Body of pancreas (tissue), 4 donors: ENCODE data around the gene PDE11A. TPM values are rescaled to one million over a fixed set of nuclear protein-coding genes. Genes with fewer than 3 reads are reported as not detected.

Source experiments
- ATAC-seq: fragments of 150-250 bp; one replicate; pipeline ENCODE4 v1.9.1; 2016
- DNase-seq, 4 donors: peaks; one replicate each; pipeline ENCODE4 v3.0.0-alpha.2; 2019
- H3K27ac ChIP-seq, 4 donors: fragments of 200-600 bp; sonication (generic); 1 replicate in 3 of 4; 2 replicates in 1 of 4; pipeline versions ENCODE4 v1.5.1 to v1.6.1; 2016 to 2019; ENCODE audit warnings: mild to moderate bottlenecking in 1 of 4, mixed read lengths in 1 of 4, moderate library complexity in 1 of 4
- H3K27me3 ChIP-seq, 2 donors: fragments of 200-600 bp; sonication (generic); one replicate each; pipeline ENCODE4 v1.6.0; 2016; ENCODE audit warnings: mild to moderate bottlenecking in 1 of 2
- H3K36me3 ChIP-seq, 2 donors: fragments of 200-600 bp; sonication (generic); replicated peaks in 1 of 2; 2 replicates each; pipeline ENCODE4 v1.5.1; 2016; ENCODE audit warnings: low read depth in 2 of 2; ENCODE audit not compliant: insufficient read depth in 1 of 2
- H3K4me1 ChIP-seq: fragments of 200-600 bp; sonication (generic); one replicate; pipeline ENCODE4 v1.6.0; 2016
- H3K4me3 ChIP-seq, 2 donors: fragments of 200-600 bp; sonication (generic); 1 replicate in 1 of 2; 2 replicates in 1 of 2; pipeline ENCODE4 v1.5.1; 2016 to 2019
- H3K9me3 ChIP-seq, 3 donors: fragments of 200-600 bp; sonication (generic); 1 replicate in 2 of 3; 2 replicates in 1 of 3; pipeline ENCODE4 v1.5.1; 2016
- CTCF ChIP-seq, 7 experiments: fragments of 450-650 bp in 4 of 7; fragments of 200-600 bp in 3 of 7; sonication (generic) in 3 of 7; IDR thresholded peaks; one replicate each; pipeline ENCODE4 v1.5.1; 2016 to 2019; ENCODE audit warnings: antibody characterized with exemption in 7 of 7
- POLR2A ChIP-seq, 3 donors: fragments of 450-650 bp; IDR thresholded peaks; one replicate each; pipeline ENCODE4 v1.6.1; 2016; ENCODE audit warnings: antibody characterized with exemption in 3 of 3, mild to moderate bottlenecking in 2 of 3
- WGBS, 2 donors: methylation state at CpG; one replicate each; pipeline ENCODE4 v1.1.5; 2017; 5-methylcytosine and 5-hydroxymethylcytosine counted together
- intact Hi-C: fragments of 100-400 bp; cut with DNase I; formaldehyde crosslinking; loops from one replicate; pipeline ENCODE4 v1.15.1; 2023
- total RNA-seq, 2 donors: library from RNA; depleted of rRNA; stranded (reverse); fragments of >200 nt; gene quantifications; one replicate each; pipeline ENCODE4 v1.1.0, GENCODE V29; 2016

Gene PDE11A
- total RNA-seq, 2 donors from 2014 or later = 2.6 to 4.0 TPM

GRCh38 chr2:177651833-177652232 lies 420.7 kb downstream of the PDE11A start:
- no peaks in the 10 kb centered on the region for H3K36me3 ChIP-seq
- ATAC-seq (no peak), DNase-seq (no peak)
- H3K4me1 ChIP-seq = no peaks in the 10 kb centered on the region
- intact Hi-C loops = no loop called here
- H3K27me3 ChIP-seq = no peaks in the 10 kb centered on the region
- no peak overlapping the region for H3K4me3 ChIP-seq
- no peaks in the 10 kb centered on the region for H3K9me3 ChIP-seq
- 75 to 77% methylated on average over 7 of the region's 7 CpGs for WGBS, 2 donors
- TF ChIP-seq CTCF (IDR thresholded peaks at IDR 0.05) (no peak), POLR2A (IDR thresholded peaks at IDR 0.05) (no peak)
- H3K27ac ChIP-seq = no peak overlapping the region

GRCh38 chr2:177649568-177650518 lies 422.7 kb downstream of the PDE11A start:
- Histone ChIP-seq H3K27me3 (no peaks in the 10 kb centered on the region), H3K27ac (no peak overlapping the region), H3K4me3 (no peak overlapping the region), H3K4me1 (no peaks in the 10 kb centered on the region), H3K36me3 (no peaks in the 10 kb centered on the region), H3K9me3 (no peaks in the 10 kb centered on the region)
- DNase-seq = no peak
- intact Hi-C loops = no loop called here
- ATAC-seq = no peak
- no peak for TF ChIP-seq CTCF (IDR thresholded peaks at IDR 0.05)
- WGBS, 2 donors = 61 to 73% methylated on average over 4 of the region's 4 CpGs

- Histone ChIP-seq H3K9me3 (no peaks in the 10 kb centered on the region), H3K4me1 (no peaks in the 10 kb centered on the region), H3K4me3 (no peak overlapping the region), H3K36me3 (no peaks in the 10 kb centered on the region), H3K27ac (no peak overlapping the region), H3K27me3 (no peaks in the 10 kb centered on the region)
- intact Hi-C loops = no loop called here
- ATAC-seq = no peak
- TF ChIP-seq CTCF (IDR thresholded peaks at IDR 0.05) = no peak
- TF ChIP-seq POLR2A (IDR thresholded peaks at IDR 0.05) = no peak
- WGBS, 2 donors = 84 to 96% methylated on average over 1 of the region's 1 CpG
- no peak for DNase-seq
Observed at GRCh38 chr2:177646791-177647190, 425.8 kb downstream of the PDE11A start.

GRCh38 chr2:177646241-177646640 lies 426.3 kb downstream of the PDE11A start:
- Histone ChIP-seq H3K4me3 (no peak overlapping the region), H3K27ac (no peak overlapping the region), H3K36me3 (no peaks in the 10 kb centered on the region), H3K27me3 (no peaks in the 10 kb centered on the region), H3K4me1 (no peaks in the 10 kb centered on the region), H3K9me3 (no peaks in the 10 kb centered on the region)
- TF ChIP-seq CTCF (IDR thresholded peaks at IDR 0.05) (no peak), POLR2A (IDR thresholded peaks at IDR 0.05) (no peak)
- ATAC-seq (no peak), DNase-seq (no peak)
- intact Hi-C loops = no loop called here

- DNase-seq (no peak), ATAC-seq (no peak)
- H3K4me3 ChIP-seq = no peak overlapping the region
- WGBS, 2 donors = 65 to 69% methylated on average over 2 of the region's 2 CpGs
- no peak overlapping the region for H3K27ac ChIP-seq
- H3K27me3 ChIP-seq = no peaks in the 10 kb centered on the region
- H3K36me3 ChIP-seq = no peaks in the 10 kb centered on the region
- no peaks in the 10 kb centered on the region for H3K9me3 ChIP-seq
- no peaks in the 10 kb centered on the region for H3K4me1 ChIP-seq
- TF ChIP-seq CTCF (IDR thresholded peaks at IDR 0.05) (no peak), POLR2A (IDR thresholded peaks at IDR 0.05) (no peak)
- intact Hi-C loops = no loop called here
Observed at GRCh38 chr2:177641331-177641730, 431.2 kb downstream of the PDE11A start.
